ENCODE data around the gene DYNC2I2. TPM values are rescaled to one million over a fixed set of nuclear protein-coding genes. Genes with fewer than 3 reads are reported as not detected.
"Not testable (repeated sequence)": the region's sequence is repeated elsewhere in the genome, so short reads cannot be mapped to it uniquely, and the experiment has no call there.

The DYNC2I2 gene
- total RNA-seq, 4 donors from 2014 or later, result 41.4 to 160 (median 94.9) TPM

DNA sequence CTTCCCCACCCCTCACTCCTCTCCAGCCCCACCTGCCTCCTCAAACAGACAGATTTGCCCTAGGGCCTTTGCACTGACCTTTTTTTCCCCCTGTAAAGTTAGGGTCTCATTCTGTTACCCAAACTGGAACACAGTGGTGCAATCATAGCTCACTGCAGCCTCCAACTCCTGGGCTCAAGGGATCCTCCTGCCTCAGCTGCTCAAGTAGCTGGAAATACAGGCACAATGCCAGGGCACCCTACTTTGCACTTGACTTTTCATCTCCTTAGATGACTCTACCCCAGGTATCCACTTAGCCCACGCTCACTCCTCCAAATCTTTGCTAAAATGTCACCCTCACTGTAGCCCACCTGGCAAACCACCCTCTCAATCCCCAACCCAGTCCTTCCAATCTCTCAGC, 2.2 kb downstream of the DYNC2I2 start:
- no peak overlapping the region for H3K4me3 ChIP-seq
- in situ Hi-C loops (cut with MboI; ENCODE audit: low pct_ligation_motif_present in 1 of 4, low pct_unique_long_range_greater_than_20kb in 1 of 4, low sequenced_read_pairs in 3 of 4), result no loop called here
- no peaks in the 10 kb centered on the region for H3K27me3 ChIP-seq
- peaks cover 0 to 11% (median 8%) of the 10 kb centered on the region in 4 donors for H3K4me1 ChIP-seq
- H3K27ac ChIP-seq, result no peak overlapping the region
- no peaks in the 10 kb centered on the region for H3K36me3 ChIP-seq
- 91 to 100% methylated on average over 1 of the region's 1 CpG for WGBS, 2 donors (ENCODE audit: low coverage in 1 of 2)
- DNase-seq, result no peak
- H3K9me3 ChIP-seq, result no peaks in the 10 kb centered on the region
- intact Hi-C loops (cut with DNase I; ENCODE audit: low total_unique reads), result no loop called here
- TF ChIP-seq POLR2AphosphoS5 (IDR thresholded peaks at IDR 0.05) (no peak), POLR2A (IDR thresholded peaks at IDR 0.05) (no peak), EP300 (IDR thresholded peaks at IDR 0.05; ENCODE audit: low read depth) (no peak)

- intact Hi-C loops (cut with DNase I; ENCODE audit: low total_unique reads) (no loop called here), in situ Hi-C loops (cut with MboI; ENCODE audit: low pct_ligation_motif_present in 1 of 4, low pct_unique_long_range_greater_than_20kb in 1 of 4, low sequenced_read_pairs in 3 of 4) (no loop called here)
- TF ChIP-seq POLR2AphosphoS5 (IDR thresholded peaks at IDR 0.05) (no peak), CTCF (IDR thresholded peaks at IDR 0.05) (no peak), POLR2A (IDR thresholded peaks at IDR 0.05) (no peak), EP300 (IDR thresholded peaks at IDR 0.05; ENCODE audit: low read depth) (no peak)
- H3K4me1 ChIP-seq, result peaks cover 0 to 11% (median 8%) of the 10 kb centered on the region in 4 donors
- no peaks in the 10 kb centered on the region for H3K27me3 ChIP-seq
- H3K9me3 ChIP-seq, result no peaks in the 10 kb centered on the region
- DNase-seq, result no peak
- no peaks in the 10 kb centered on the region for H3K36me3 ChIP-seq
- WGBS, 2 donors (ENCODE audit: low coverage in 1 of 2), result 97 to 100% methylated on average over 2 to 8 of the region's 8 CpGs
- H3K27ac ChIP-seq, result no peak overlapping the region
- H3K4me3 ChIP-seq, result no peak overlapping the region
Measured at GRCh38 chr9:128653908-128654307, 2.7 kb downstream of the DYNC2I2 start.

DNA sequence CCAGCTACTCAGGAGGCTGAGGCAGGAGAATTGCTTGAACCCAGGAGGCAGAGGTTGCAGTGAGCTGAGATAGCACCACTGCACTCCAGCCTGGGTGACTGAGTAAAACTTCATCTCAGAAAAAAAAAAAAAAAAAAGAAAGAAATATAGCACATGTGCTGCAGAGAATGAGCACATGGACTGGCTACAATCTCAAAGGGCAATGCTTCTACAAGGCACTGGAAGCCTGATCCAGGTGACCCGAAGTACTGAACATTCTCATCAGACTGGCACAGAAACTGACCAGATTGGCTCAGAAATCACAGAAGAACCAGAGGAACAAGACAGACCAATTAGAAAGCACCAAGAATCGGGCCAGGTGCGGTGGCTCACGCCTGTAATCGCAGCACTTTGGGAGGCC, 4.8 kb downstream of the DYNC2I2 start:
- intact Hi-C loops (cut with DNase I; ENCODE audit: low total_unique reads) (no loop called here), in situ Hi-C loops (cut with MboI; ENCODE audit: low pct_ligation_motif_present in 1 of 4, low pct_unique_long_range_greater_than_20kb in 1 of 4, low sequenced_read_pairs in 3 of 4) (no loop called here)
- peaks cover 0 to 7% (median 6%) of the 10 kb centered on the region in 4 donors for H3K4me1 ChIP-seq
- H3K27me3 ChIP-seq, result no peaks in the 10 kb centered on the region
- TF ChIP-seq CTCF (IDR thresholded peaks at IDR 0.05) (no peak), EP300 (IDR thresholded peaks at IDR 0.05; ENCODE audit: low read depth) (no peak), POLR2AphosphoS5 (IDR thresholded peaks at IDR 0.05) (no peak), POLR2A (IDR thresholded peaks at IDR 0.05) (no peak)
- no peak overlapping the region for H3K4me3 ChIP-seq
- H3K9me3 ChIP-seq, result no peaks in the 10 kb centered on the region
- WGBS, 2 donors (ENCODE audit: low coverage in 1 of 2), result 96% methylated on average over 5 of the region's 5 CpGs; no CpG with 5 or more reads in 1 of the 2 donors
- H3K27ac ChIP-seq, result no peak overlapping the region
- DNase-seq, result no peak
- no peaks in the 10 kb centered on the region for H3K36me3 ChIP-seq

GRCh38 chr9:128648206-128648605, 8.4 kb downstream of the DYNC2I2 start:
- 78 to 100% methylated on average over 1 to 9 of the region's 9 CpGs for WGBS, 2 donors (ENCODE audit: low coverage in 1 of 2)
- H3K4me3 ChIP-seq; H3K27me3 ChIP-seq; H3K27ac ChIP-seq; intact Hi-C loops (cut with DNase I; ENCODE audit: low total_unique reads); in situ Hi-C loops (cut with MboI; ENCODE audit: low pct_ligation_motif_present in 1 of 4, low pct_unique_long_range_greater_than_20kb in 1 of 4, low sequenced_read_pairs in 3 of 4); H3K36me3 ChIP-seq; H3K9me3 ChIP-seq; H3K4me1 ChIP-seq: not testable (repeated sequence)
- TF ChIP-seq CTCF (IDR thresholded peaks at IDR 0.05), result peak in 4 of 5 experiments; percentile 10 to 26 (median 24)
- peak; percentile 60 for DNase-seq
